GM19328 (cell line): ENCODE data around the gene JPH2.

Source experiments
- ATAC-seq: cut with Tn5 transposase; IDR thresholded peaks from one replicate; pipeline ENCODE4 v1.9.1; 2021; ENCODE audit warnings: mild to moderate bottlenecking, moderate library complexity; ENCODE audit not compliant: unreplicated experiment

Gene JPH2

DNA sequence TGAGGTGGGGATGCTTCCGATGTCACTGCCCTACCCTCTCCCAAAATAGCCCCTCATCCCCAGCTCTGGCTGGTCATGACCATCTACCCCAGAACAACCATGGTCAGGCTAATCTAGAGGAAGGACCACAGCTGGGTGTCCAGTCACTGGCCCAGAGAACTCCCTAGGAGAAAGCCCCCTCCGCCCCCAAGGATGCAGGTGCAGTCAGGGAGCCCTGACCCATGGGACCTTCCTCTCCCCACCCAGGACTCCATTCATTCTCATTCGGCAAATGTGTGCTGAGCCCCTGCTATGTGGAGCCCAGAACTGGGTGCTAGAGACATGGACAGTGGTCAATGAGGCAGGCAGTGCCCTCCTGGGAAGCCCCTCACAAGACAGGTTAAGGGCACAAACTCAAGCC, 60.5 kb downstream of the JPH2 start:
- ATAC-seq, result no peak

DNA sequence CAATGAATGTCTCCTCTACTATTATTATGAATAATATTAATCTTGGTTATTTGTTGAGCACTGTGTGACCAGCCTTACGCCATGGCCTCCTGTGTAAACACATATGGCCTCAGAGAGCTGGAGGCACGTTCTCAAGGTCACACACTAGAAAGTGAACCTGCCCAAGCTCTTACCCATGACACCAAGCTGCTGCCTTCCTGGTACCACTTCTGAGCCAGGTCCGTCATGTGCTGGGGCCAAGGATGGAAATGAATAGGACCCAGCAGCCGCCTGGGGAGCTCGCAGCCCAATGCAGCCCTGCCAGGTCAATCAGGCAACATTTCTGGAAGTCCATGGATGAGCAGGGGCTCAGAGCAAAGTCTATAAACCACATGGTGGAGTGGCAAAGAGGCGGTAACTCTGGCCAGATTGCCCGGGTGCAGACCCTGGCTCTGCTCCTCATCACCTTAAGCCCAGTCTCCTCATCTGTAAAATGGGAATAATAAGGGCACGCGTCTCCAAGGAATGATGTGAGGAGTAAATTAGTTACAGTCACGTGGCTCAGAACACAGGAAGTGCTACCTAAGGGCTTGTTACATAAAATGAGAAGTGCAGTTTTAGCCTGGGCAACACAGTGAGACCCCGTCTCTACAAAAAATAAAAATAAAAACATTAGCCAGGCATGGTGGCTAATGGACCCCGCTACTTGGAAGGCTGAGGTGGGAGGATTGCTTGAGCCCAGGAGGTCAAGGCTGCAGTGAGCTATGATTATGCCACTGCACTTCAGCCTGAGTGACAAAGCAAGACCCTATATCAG, 61.5 kb downstream of the JPH2 start:
- ATAC-seq, result no peak

DNA sequence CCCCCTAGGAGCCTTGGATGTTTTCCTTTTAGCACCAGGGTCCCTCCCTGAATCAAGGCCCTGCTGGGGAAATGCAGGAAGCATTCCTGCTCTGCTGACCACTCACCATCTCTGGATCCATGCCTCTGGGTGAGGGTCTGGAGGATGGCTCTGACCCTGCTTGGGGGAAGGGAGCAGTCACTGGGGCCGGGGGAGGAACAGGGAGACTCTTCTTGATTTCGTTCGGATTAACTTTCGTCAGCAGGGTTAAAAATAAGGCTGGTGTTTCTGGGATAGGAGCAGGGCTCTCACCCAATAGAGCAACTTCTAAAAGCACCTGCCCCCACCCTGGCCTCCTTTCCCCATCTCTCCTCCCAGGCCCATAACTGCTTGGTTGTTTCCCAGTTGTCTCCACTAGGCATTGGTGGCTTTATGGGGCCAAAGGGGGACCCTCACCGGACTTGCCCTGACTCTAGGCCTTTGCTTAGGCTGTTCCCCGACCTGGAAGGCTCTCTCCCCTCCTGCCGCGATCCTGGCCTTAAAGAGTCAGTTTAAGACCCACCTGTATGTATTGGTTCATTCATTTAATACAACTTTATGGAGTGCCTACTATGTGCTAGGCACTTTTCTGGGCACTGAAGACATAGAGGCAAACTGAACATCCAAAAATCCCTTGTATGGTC, 63.0 kb downstream of the JPH2 start:
- ATAC-seq, result no peak

DNA sequence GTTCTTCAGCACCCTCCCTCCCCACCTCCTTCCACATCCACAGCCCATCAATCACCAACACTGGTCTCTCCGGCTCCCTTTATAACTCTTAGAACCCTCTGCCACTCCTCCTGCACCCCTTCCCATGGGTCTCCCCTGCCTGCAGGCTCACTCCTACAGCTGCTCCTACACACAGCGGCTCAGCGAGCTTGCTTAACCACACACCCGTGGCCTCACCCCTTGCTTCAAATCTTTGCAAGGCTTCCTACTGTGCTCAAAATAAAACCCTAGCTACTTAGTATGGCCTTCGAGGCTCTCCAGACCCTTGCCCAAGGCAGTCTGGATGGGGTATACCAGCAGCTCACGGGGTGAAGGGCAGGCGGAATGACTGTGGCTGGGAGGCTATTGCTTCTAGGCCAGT, 63.7 kb downstream of the JPH2 start:
- no peak for ATAC-seq

DNA sequence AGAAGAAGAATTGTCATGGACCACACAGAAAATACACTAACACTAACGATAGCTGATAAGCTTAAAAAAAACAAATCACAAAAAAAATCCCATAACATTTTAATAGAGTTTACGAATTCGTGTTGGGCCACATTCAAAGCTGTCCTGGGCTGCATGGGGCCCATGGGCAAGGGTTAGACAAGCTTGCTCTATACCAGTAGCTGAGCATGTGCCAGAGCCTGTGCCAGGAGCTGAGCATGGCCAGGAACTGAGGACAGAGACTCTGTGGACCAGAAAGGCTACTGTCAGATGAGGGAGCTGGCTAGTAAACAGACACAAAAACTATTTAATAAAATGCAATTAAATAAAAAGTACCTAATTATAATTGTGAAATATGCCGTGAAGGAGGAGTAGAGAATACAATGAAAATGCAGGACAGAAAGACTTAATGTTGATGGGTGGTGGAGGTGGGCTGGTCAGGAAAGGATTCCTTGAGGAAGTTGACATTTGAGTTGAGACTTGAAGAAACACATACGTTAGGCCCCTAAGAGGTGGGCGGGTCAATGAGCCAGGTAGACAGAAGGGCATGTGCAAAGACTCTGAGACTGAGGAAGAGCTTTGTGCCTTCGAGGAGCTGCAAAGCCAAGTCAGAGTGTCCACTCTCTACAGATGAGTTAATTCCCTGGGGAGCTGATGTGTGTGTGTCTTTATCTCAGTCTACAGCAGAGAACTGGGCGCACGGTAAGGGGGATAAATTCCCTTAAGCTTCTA, 66.1 kb downstream of the JPH2 start:
- no peak for ATAC-seq

DNA sequence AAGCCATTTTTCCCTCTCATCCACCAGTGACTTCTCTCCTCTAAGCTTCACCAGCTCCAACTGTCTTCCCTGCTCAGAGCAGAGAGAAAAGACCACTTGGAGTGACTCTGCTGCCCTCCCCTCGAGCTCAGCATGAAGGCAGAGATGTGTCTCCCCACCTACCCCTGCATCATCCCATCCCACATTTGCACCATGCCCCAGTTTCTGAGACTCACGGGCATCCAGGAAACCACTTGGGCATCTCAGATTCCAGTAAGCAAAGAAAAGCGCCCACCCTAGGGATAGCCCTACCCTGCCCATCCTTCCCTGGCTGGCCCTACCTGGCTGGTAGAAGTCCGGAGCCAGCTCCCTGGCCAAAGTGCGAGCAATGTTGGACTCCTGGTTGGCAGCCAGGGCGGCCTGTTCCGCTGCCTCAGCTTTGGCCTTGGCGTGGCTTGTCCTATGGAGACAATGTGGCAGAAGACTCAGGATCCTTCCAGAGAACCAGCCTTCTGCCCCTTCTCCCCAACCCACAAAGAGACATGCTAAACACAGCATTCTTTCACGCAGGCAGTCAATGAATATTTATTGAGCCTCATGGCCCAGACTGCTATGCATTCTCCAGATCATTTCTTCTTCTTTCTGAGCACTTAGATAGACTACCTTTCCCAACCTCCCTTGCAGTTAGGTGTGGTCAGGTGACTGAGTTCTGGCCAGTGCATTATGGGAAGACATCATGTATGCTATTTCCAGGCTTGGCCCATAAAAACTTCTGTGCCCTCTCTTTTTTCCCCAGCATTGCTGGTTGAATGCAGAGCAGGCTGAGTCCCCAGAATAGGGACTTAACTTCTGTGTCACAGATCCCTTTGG, 68.6 kb downstream of the JPH2 start:
- no peak for ATAC-seq

DNA sequence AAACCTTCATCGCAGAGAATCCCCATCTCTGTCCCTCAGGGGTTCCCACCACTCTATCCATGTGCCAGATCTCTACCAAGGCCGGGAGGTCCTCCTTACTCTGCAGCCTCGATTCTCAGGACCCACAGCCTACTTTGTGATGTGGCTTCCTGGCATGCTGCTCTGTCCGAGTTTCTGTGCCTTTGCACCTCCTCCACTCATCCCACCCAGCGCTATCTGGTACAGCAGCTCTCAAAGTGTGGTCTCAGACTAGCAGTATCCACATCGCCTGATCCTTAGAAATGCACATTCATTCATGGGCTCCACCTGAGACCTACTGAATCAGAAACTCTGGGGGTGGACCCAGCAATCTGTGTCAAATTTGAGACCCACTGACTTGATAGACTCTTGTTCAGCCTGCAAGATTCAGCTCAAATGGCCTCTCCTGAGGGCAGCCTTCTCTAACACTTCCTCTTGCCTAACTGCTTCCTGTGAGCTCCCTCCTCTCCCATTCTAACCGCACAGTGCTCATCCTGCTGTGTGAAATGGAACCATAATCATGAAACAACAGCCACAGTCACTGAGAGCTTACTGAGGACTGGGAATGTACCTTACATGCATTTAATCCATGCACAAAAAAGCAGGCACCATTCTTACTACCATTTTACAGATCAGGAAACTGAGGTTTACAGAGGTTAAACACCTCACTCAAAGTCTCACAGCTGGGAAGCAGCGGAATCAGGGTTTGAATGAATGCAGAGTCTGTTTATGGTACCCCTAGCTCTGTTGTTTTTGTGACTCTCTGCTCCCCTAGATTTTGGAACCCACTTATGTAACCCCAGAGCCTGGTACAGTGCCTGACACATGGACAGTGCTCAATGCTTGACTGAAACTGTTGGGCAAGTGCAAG, 69.4 kb downstream of the JPH2 start:
- no peak for ATAC-seq

DNA sequence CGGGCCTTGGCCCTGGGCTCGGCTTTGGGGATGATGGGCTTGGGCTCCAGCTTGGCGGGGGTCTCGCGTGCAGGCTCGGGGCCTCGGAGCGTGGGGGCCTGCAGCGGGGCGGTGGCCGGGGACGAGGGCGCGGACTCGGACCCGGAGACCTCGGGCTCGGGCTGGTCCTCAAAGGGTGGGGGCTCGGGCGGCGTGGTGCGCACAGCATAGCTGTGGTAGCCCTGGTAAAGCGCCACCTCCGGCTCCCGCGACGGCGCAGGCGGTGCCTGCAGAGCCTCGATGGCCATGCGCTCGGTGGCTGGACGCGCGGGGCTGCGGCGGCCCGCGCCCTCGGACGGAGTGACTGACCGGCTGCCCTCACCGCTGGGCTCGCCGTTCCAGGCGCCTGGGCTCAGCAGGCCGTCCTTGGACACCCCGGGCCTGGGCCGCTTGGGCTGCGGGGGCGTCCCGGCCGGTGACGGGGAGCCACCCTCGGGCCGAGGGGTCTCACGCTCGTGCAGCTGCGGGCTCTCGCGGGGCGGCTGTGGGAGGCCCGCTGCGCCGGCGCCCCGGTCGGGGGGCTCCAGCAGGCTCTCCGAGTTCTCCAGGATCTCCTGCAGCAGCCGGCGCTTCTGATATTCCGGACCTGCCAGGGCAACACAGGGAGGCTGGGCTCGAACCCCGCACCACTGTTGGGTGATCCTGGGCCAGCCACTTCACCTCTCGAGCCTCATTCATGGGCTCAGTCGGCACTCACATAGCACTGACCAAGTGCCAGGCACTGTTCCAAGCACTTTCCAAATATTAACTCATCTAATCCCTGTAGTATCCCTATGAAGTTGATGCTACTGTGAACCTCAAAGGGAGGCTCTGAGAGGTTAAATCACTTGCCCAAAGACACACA, 71.0 kb downstream of the JPH2 start:
- no peak for ATAC-seq

DNA sequence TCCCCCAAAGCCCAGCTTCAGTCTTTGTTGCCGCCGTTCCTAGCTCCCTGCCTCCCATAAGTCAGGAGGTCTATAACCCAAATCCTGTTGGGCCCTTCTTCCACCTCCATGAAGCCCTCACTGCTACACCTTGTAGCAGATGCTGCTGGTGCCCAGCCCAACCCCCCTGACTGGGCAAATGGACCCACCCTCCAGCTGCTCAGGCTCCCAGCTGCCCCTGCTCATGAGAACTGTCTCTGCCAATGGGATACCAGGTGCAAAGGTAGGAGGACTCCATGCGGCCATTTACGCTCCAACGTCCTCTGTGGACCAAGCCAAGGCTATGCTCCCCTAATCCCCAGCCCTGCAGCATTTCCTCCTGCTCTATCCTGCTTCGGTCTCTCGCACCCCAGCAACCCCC, 71.8 kb downstream of the JPH2 start:
- ATAC-seq, result no peak

DNA sequence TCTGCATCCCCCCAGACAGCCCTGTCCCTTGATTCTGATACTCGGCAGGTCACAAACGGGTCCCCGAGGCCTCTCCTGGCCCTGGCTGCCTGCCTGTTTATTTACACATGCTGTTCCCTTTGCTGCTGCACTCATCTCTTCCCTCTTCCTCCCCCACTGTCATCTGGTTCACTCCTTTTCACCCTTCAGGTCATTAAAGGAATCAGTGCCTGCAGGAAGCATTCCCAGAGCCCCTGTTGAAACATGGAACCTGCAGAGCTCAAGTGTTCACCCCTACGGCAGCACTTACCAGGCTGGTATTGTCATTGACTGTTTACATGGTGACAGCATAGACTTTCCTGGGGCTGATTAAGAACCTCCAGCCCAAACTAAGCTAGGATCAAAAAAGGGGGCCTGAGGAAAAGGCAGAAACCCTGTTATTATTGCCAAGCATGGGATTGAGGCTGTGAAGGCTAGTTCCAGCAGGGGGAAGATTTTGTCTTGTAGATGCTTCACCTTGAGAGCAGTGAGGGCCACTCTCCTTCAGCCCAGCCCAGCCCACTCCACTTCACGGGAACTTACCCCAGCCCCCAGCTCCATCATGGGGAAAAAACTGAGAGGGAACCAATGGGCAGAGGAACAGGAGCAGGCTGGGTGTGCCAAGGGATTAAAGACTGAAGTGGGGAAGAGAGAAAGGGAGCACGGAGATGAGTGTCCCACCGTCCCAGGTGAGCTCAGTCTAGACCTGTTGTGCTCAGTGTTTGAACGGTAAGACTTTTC, 73.2 kb downstream of the JPH2 start:
- ATAC-seq, result no peak

DNA sequence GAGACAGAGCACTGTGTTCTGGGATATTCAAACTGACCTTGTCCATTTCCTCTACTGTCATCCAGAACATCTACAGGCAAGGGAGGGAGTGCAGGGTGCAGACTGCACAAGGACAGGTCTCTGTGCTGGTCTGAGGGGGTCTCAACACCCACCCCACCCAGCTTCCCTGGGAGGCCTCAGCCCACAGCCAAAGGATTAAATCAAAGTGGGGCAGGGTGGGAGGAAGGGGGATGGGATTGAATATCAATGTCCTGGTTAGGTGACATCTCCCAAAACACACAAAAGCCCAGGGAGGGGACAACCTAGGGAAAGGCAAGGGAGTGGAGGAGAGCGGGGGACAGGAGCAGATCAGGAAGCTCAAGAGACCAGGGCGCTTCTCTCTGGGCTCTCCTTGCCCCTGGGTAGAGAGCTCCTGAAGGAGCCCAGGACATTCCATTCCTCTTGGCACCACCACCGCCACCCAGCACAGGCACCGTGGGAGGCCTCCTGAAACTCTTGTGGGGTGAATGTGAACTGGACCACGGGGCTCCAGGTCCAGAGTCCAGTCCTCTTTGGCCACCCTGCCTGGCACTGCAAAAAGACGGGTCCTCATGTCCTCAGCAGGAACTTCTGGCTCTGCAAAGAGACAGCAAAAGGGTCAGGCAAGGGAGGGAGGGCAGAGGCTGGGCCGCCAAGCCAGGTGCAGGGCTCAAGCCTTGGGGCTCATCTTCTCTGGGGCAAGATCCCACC, 73.9 kb downstream of the JPH2 start:
- ATAC-seq, result no peak

DNA sequence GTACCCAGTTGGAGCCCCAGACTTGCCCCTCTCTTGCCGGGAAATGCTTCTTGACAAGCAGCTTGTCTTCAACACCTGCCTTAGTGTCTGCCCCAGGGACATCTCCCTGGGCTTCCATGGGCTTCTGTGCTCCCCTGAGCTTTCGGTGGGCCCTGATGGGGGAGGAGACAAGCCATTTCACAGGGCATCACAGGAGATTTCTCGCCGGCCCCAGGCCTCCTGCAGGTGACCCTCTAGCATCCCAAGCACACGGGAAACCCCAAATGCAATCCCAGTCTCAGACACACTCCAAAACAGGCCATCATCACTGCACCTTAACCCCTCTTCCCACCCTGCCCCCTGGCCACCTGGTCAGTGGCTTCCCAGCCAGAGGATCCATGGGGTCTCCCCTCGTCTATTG, 74.5 kb downstream of the JPH2 start:
- no peak for ATAC-seq

DNA sequence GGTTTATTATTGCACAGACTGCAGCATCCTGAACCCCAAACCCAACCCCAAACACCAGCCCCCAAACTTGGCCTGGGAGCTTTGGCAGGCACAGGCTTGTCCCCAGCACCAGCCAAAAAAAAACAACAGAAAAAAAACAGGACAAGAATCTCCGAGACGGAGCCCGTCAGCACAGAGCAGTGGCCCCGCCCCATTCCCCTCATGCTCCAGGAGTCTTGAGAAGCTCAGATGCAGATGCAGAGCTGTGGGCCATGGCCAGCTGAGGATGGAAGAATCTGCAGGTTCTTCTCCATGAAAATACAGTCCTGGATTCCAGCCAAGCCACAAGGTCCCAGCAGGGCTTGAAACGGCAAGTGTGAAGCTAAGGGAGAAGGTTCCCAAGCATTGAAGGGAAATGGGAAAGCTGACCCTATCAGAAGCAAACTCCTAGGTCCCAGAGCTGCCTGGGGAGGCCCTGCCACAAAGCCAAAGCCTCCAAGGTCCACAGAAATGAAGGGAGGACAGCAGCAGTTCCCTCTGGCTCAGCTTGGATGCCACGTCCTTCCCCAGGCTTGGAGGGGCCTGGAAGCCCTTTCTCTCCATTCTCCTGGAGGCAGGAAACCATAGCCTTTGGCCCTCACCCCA, 75.2 kb downstream of the JPH2 start:
- no peak for ATAC-seq

DNA sequence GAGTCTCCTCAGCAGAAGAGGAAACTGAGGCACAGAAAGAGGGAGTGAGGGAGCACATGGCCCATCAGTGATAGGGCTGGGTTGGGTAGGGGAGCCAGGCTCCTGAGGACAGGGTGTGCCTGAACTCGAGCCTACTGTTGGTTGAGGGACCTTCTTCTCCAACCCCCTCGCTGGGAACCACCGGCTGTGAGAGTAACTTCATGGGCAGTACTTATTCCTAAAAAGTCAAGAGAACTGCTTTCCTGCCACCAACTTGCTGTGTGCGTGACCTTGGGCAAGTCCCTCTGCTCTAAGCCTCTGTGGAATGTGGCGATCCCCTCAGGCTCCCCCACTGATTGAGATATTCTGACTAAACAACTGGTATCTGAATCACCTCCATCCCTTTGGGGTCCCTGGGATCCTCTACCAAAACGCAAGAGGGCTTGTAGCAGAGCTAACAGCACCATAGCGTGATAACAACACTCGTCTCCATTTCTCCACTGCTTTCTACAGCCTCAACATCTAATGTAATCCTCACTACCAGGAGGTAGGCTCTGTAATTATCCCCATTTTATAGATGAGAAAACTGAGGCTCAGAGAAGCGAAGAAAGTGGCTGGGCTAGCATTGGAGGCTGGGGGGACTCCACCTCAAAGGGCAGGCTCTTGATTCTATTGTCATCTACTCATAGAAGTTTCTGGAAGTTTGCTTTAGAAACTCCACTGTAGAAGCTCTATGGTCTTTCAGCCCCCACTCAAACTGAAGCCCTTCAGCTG, 76.0 kb downstream of the JPH2 start:
- ATAC-seq, result no peak

DNA sequence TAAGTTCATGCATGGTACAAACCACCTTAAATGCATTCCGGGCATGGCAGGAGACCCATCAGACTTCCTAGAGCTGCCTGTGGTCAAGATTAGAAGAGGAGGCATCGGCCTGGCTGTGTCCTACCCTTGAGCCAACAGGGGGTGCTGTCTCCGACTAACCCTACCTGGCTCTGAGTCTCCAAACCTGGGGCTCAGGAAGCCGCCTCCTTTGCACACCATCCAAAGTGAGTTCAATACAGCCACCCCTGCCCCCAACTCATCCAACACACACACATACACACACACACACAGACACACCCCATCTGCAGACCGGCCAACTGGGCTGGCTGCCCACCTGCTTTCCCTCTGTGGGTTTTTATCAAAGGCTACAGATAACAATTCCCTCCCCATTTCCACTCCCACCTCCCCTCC, 77.0 kb downstream of the JPH2 start:
- ATAC-seq, result no peak

DNA sequence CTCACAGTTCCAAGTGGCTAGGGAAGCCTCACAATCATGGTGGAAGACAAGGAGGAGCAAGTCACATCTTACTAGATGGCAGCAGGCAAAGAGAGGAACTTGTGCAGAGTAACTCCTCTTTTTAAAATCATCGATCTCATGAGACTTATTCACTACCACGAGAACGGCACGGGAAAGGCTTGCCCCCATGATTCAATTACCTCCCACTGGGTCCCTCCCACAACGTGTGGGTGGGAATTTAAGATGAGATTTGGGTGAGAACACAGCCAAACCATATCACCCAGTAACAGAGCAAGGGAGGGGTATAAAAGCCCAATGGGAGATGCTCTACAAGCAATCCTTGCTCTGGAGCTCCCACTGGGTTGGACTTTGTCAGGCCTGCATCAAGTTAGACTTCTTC, 80.4 kb downstream of the JPH2 start:
- no peak for ATAC-seq
